HepG2 (cell line): ENCODE measurements around the gene CRLF1. TPM values are rescaled to one million over a fixed set of nuclear protein-coding genes. Genes with fewer than 3 reads are reported as not detected.
A peak's percentile ranks its signal among the peaks of the same experiment; 100 is the strongest.

Source experiments
- ERF ChIP-seq: IDR thresholded peaks from 2 replicates; pipeline ENCODE4 v1.6.1; 2018; ENCODE audit warnings: missing biosample characterization, missing genetic modification reagents
- MED13 ChIP-seq: sonication (generic); formaldehyde crosslinking; IDR thresholded peaks from 2 replicates; pipeline ENCODE4 v1.5.0; 2020; ENCODE audit warnings: missing genetic modification reagents
- REPIN1 ChIP-seq: sonication (generic); formaldehyde crosslinking; IDR thresholded peaks from 2 replicates; pipeline ENCODE4 v1.8.0; 2022; ENCODE audit warnings: missing genetic modification reagents, low read depth, mild to moderate bottlenecking, borderline replicate concordance
- RFX3 ChIP-seq: IDR thresholded peaks from 2 replicates; pipeline ENCODE4 v1.6.1; 2016; ENCODE audit warnings: missing biosample characterization, missing genetic modification reagents
- RXRB ChIP-seq: IDR thresholded peaks from 2 replicates; pipeline ENCODE4 v1.6.1; 2016; ENCODE audit warnings: borderline replicate concordance, missing genetic modification reagents, missing compliant biosample characterization
- SATB2 ChIP-seq: sonication (generic); formaldehyde crosslinking; IDR thresholded peaks from 2 replicates; pipeline ENCODE4 v1.5.0; 2020; ENCODE audit warnings: missing genetic modification reagents
- ZFYVE20 ChIP-seq: sonication (generic); formaldehyde crosslinking; IDR thresholded peaks from 2 replicates; pipeline ENCODE4 v1.8.0; 2023; ENCODE audit warnings: low read depth, mild to moderate bottlenecking, moderate library complexity, missing genetic modification reagents, borderline replicate concordance
- ZNF136 ChIP-seq: sonication (generic); formaldehyde crosslinking; IDR thresholded peaks from 2 replicates; pipeline ENCODE4 v1.8.1; 2022; ENCODE audit warnings: low read depth, mild to moderate bottlenecking, moderate library complexity, missing genetic modification reagents
- ZNF224 ChIP-seq: sonication (generic); formaldehyde crosslinking; IDR thresholded peaks from 2 replicates; pipeline ENCODE4 v1.5.0; 2020; ENCODE audit warnings: mild to moderate bottlenecking, missing genetic modification reagents
- ZNF550 ChIP-seq: sonication (generic); formaldehyde crosslinking; IDR thresholded peaks from 2 replicates; pipeline ENCODE4 v1.4.0; 2020; ENCODE audit warnings: mild to moderate bottlenecking, missing genetic modification reagents, borderline replicate concordance
- ZSCAN31 ChIP-seq: sonication (generic); formaldehyde crosslinking; IDR thresholded peaks from 2 replicates; pipeline ENCODE4 v1.5.0; 2020; ENCODE audit warnings: low read depth, mild to moderate bottlenecking, missing genetic modification reagents
- polyA plus RNA-seq, 8 experiments: library from polyadenylated mRNA; depleted of rRNA in 3 of 8; stranded (reverse) in 7 of 8; unstranded in 1 of 8; fragments of >200 nt; fragmentation: Illumina TruSeq in 4 of 8; extraction: Trizol in 4 of 8; gene quantifications; 2 replicates each; pipeline versions ENCODE4 v1.2.1 to v1.2.3, GENCODE V29; 2011 to 2016; ENCODE audit warnings: low read depth in 4 of 8, missing spikeins in 1 of 8, mixed read lengths in 1 of 8; ENCODE audit not compliant: insufficient read depth in 1 of 8
- total RNA-seq, 5 experiments: library from RNA; depleted of rRNA; stranded (reverse); fragments of >200 nt; fragmentation: Illumina TruSeq; extraction: Trizol; gene quantifications; 2 replicates each; pipeline ENCODE4 v1.2.3, GENCODE V29; 2016; ENCODE audit warnings: low read depth in 1 of 5
- TF ChIP-seq, protein P1 (sequence below): sonication (generic); formaldehyde crosslinking; IDR thresholded peaks from 2 replicates; pipeline ENCODE4 v1.8.0; 2022; ENCODE audit warnings: missing genetic modification reagents, mild to moderate bottlenecking, borderline replicate concordance
- TF ChIP-seq, protein P2 (sequence below): sonication (generic); formaldehyde crosslinking; IDR thresholded peaks from 2 replicates; pipeline ENCODE4 v1.4.0; 2020; ENCODE audit warnings: missing genetic modification reagents, borderline replicate concordance
- TF ChIP-seq, protein P3 (sequence below): sonication (generic); formaldehyde crosslinking; IDR thresholded peaks from 2 replicates; pipeline ENCODE4 v1.4.0; 2020; ENCODE audit warnings: missing genetic modification reagents, borderline replicate concordance
- TF ChIP-seq, protein P4 (sequence below): sonication (generic); formaldehyde crosslinking; IDR thresholded peaks from 2 replicates; pipeline ENCODE4 v1.4.0; 2020; ENCODE audit warnings: missing genetic modification reagents
- TF ChIP-seq, protein P5 (sequence below): sonication (generic); formaldehyde crosslinking; IDR thresholded peaks from 2 replicates; pipeline ENCODE4 v1.5.0; 2020; ENCODE audit warnings: mild to moderate bottlenecking, missing genetic modification reagents

The CRLF1 gene
- total and polyA plus RNA-seq, 2 of the 13 experiments (the other 11 are each of a cell fraction or from before 2014, with no cell fraction given): 217 to 296 TPM

DNA sequence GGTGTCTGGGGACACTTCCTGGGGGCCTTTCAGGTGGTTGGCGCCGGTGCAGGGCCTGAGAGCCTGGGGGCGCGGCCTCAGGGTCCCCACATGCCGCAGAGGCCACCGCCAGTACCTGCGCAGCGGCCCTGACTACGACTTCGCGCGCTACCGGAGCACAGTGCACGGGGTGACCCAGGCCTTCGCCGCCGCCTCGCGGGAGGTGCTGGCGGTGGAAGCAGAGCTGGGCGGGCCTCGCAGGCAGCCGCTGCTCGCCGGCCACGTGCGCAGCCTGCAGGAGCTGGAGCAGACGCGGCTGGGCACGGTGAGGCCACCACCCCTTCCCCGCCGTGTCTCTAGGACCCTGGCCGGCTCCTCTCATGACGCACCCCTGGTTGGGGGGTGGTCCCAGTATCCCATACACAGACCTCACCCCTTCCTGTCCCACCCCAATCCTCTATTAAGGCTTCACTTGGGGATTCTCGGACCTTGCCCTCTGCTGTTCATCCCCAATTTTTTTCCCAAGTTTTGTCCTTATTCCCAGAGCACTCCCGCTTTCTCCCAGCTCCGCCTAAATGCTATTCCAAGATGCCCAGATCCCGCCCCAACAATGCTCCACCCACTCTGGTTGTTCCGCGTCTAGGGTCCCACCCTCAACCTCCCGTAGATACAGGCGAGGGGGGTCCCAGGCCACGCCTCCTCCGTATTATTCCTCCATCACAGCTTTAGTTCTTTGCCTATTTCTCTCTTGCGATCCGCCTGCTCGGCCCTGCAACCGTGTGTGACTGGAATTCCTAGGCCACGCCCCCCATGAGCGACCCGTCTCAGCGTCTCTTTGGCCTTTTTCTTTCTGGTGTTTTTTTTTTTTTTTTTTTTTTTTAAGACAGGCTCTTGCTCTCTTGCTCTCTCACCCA, 17.0 kb downstream of the CRLF1 start (continued):
- TF ChIP-seq RFX3 (CRISPR knock-in tag) (no peak), ZSCAN31 (peak; percentile 70; the same call in 1 of the 2 replicates), REPIN1 (CRISPR knock-in tag) (peak; percentile 73), MED13 (peak; percentile 82; the same call in 1 of the 2 replicates), SATB2 (CRISPR knock-in tag) (peak; percentile 96), RXRB (CRISPR knock-in tag) (peak; percentile 50; the same call in 1 of the 2 replicates), ZNF550 (CRISPR knock-in tag) (peak; percentile 70; the same call in 1 of the 2 replicates), ZNF136 (CRISPR knock-in tag) (0 out of 2 replicates have a peak, but pooled peaks have one; percentile 47), ZFYVE20 (CRISPR knock-in tag) (peak; percentile 94), ERF (CRISPR knock-in tag) (peak; percentile 33; the same call in 1 of the 2 replicates), ZNF224 (CRISPR knock-in tag) (peak; percentile 98)
- TF ChIP-seq, protein P1, sequence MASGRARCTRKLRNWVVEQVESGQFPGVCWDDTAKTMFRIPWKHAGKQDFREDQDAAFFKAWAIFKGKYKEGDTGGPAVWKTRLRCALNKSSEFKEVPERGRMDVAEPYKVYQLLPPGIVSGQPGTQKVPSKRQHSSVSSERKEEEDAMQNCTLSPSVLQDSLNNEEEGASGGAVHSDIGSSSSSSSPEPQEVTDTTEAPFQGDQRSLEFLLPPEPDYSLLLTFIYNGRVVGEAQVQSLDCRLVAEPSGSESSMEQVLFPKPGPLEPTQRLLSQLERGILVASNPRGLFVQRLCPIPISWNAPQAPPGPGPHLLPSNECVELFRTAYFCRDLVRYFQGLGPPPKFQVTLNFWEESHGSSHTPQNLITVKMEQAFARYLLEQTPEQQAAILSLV (CRISPR knock-in tag): peak; percentile 93; the same call in 1 of the 2 replicates
- TF ChIP-seq, protein P2, sequence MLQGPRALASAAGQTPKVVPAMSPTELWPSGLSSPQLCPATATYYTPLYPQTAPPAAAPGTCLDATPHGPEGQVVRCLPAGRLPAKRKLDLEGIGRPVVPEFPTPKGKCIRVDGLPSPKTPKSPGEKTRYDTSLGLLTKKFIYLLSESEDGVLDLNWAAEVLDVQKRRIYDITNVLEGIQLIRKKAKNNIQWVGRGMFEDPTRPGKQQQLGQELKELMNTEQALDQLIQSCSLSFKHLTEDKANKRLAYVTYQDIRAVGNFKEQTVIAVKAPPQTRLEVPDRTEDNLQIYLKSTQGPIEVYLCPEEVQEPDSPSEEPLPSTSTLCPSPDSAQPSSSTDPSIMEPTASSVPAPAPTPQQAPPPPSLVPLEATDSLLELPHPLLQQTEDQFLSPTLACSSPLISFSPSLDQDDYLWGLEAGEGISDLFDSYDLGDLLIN: no peak; the same call in 1 of the 2 replicates
- TF ChIP-seq, protein P3, sequence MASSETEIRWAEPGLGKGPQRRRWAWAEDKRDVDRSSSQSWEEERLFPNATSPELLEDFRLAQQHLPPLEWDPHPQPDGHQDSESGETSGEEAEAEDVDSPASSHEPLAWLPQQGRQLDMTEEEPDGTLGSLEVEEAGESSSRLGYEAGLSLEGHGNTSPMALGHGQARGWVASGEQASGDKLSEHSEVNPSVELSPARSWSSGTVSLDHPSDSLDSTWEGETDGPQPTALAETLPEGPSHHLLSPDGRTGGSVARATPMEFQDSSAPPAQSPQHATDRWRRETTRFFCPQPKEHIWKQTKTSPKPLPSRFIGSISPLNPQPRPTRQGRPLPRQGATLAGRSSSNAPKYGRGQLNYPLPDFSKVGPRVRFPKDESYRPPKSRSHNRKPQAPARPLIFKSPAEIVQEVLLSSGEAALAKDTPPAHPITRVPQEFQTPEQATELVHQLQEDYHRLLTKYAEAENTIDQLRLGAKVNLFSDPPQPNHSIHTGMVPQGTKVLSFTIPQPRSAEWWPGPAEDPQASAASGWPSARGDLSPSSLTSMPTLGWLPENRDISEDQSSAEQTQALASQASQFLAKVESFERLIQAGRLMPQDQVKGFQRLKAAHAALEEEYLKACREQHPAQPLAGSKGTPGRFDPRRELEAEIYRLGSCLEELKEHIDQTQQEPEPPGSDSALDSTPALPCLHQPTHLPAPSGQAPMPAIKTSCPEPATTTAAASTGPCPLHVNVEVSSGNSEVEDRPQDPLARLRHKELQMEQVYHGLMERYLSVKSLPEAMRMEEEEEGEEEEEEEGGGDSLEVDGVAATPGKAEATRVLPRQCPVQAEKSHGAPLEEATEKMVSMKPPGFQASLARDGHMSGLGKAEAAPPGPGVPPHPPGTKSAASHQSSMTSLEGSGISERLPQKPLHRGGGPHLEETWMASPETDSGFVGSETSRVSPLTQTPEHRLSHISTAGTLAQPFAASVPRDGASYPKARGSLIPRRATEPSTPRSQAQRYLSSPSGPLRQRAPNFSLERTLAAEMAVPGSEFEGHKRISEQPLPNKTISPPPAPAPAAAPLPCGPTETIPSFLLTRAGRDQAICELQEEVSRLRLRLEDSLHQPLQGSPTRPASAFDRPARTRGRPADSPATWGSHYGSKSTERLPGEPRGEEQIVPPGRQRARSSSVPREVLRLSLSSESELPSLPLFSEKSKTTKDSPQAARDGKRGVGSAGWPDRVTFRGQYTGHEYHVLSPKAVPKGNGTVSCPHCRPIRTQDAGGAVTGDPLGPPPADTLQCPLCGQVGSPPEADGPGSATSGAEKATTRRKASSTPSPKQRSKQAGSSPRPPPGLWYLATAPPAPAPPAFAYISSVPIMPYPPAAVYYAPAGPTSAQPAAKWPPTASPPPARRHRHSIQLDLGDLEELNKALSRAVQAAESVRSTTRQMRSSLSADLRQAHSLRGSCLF (CRISPR knock-in tag): peak; percentile 53; the same call in 1 of the 2 replicates
- TF ChIP-seq, protein P4, sequence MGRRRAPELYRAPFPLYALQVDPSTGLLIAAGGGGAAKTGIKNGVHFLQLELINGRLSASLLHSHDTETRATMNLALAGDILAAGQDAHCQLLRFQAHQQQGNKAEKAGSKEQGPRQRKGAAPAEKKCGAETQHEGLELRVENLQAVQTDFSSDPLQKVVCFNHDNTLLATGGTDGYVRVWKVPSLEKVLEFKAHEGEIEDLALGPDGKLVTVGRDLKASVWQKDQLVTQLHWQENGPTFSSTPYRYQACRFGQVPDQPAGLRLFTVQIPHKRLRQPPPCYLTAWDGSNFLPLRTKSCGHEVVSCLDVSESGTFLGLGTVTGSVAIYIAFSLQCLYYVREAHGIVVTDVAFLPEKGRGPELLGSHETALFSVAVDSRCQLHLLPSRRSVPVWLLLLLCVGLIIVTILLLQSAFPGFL (CRISPR knock-in tag): peak; percentile 91; the same call in 1 of the 2 replicates
- TF ChIP-seq, protein P5, sequence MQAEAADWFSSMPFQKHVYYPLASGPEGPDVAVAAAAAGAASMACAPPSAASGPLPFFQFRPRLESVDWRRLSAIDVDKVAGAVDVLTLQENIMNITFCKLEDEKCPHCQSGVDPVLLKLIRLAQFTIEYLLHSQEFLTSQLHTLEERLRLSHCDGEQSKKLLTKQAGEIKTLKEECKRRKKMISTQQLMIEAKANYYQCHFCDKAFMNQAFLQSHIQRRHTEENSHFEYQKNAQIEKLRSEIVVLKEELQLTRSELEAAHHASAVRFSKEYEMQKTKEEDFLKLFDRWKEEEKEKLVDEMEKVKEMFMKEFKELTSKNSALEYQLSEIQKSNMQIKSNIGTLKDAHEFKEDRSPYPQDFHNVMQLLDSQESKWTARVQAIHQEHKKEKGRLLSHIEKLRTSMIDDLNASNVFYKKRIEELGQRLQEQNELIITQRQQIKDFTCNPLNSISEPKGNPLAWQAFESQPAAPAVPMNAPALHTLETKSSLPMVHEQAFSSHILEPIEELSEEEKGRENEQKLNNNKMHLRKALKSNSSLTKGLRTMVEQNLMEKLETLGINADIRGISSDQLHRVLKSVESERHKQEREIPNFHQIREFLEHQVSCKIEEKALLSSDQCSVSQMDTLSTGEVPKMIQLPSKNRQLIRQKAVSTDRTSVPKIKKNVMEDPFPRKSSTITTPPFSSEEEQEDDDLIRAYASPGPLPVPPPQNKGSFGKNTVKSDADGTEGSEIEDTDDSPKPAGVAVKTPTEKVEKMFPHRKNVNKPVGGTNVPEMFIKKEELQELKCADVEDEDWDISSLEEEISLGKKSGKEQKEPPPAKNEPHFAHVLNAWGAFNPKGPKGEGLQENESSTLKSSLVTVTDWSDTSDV (CRISPR knock-in tag): peak; percentile 91; the same call in 1 of the 2 replicates
